Gastrocnemius medialis (tissue), 4 donors: ENCODE data around the gene TAS1R2. TPM values are rescaled to one million over a fixed set of nuclear protein-coding genes. Genes with fewer than 3 reads are reported as not detected.
A peak's percentile ranks its signal among the peaks of the same experiment; 100 is the strongest.

Experiments used
- ATAC-seq, 2 donors: fragments of 150-250 bp; one replicate each; pipeline ENCODE4 v1.9.1; 2016
- DNase-seq, 2 donors: peaks; one replicate each; pipeline ENCODE4 v3.0.0-alpha.2; 2019
- H3K27ac ChIP-seq, 4 donors: fragments of 200-600 bp; sonication (generic); 1 replicate in 1 of 4; 2 replicates in 3 of 4; pipeline ENCODE4 v1.5.1; 2016 to 2018; ENCODE audit warnings: mild to moderate bottlenecking in 2 of 4, moderate library complexity in 1 of 4
- H3K27me3 ChIP-seq, 3 donors: fragments of 200-600 bp; sonication (generic) in 2 of 3; 1 replicate in 1 of 3; 2 replicates in 2 of 3; pipeline versions ENCODE4 v1.5.1 to v1.6.0; 2016 to 2019; ENCODE audit warnings: mild to moderate bottlenecking in 1 of 3, moderate library complexity in 1 of 3
- H3K36me3 ChIP-seq, 2 donors: fragments of 200-600 bp; sonication (generic) in 1 of 2; one replicate each; pipeline ENCODE4 v1.5.1; 2017 to 2018
- H3K4me1 ChIP-seq, 2 donors: fragments of 200-600 bp; sonication (generic) in 1 of 2; one replicate each; pipeline ENCODE4 v1.5.1; 2016 to 2017; ENCODE audit warnings: mild to moderate bottlenecking in 2 of 2
- H3K4me3 ChIP-seq, 4 donors: fragments of 200-600 bp; sonication (generic) in 3 of 4; 1 replicate in 1 of 4; 2 replicates in 3 of 4; pipeline ENCODE4 v1.5.1; 2016 to 2019; ENCODE audit warnings: mild to moderate bottlenecking in 2 of 4
- H3K9me3 ChIP-seq, 3 donors: fragments of 200-600 bp; sonication (generic) in 2 of 3; 1 replicate in 1 of 3; 2 replicates in 2 of 3; pipeline ENCODE4 v1.5.1; 2016 to 2019
- CTCF ChIP-seq, 5 experiments: fragments of 450-650 bp in 3 of 5; fragments of 200-600 bp in 2 of 5; sonication (generic) in 2 of 5; IDR thresholded peaks in 4 of 5; conservative IDR thresholded peaks in 1 of 5; 1 replicate in 4 of 5; 2 replicates in 1 of 5; pipeline ENCODE4 v1.5.1; 2016 to 2019; ENCODE audit warnings: antibody characterized with exemption in 5 of 5, mild to moderate bottlenecking in 3 of 5, moderate library complexity in 3 of 5
- POLR2A ChIP-seq, 2 donors: fragments of 450-650 bp; IDR thresholded peaks; one replicate each; pipeline ENCODE4 v1.6.1; 2017; ENCODE audit warnings: antibody characterized with exemption in 2 of 2, mild to moderate bottlenecking in 2 of 2, moderate library complexity in 2 of 2
- in situ Hi-C, 4 donors: fragments of 200-750 bp; cut with MboI; loops; one replicate each; pipeline versions ENCODE4 v1.15.0 to v1.8.0; 2017; ENCODE audit warnings: low sequenced_read_pairs in 4 of 4
- intact Hi-C: fragments of 100-400 bp; cut with DNase I; formaldehyde crosslinking; loops from one replicate; pipeline ENCODE4 v1.15.1; 2023; ENCODE audit warnings: low total_unique reads
- total RNA-seq, 4 donors: library from RNA; depleted of rRNA; stranded (reverse); fragments of >200 nt; gene quantifications; one replicate each; pipeline versions ENCODE4 v1.1.0 to v1.2.3, GENCODE V29; 2016

The TAS1R2 gene
- total RNA-seq, 4 donors from 2014 or later, result not detected

GRCh38 chr1:18902523-18903290, 43.2 kb upstream of the TAS1R2 start, which contains the start of gene ALDH4A1:
Gene ALDH4A1, minus strand, starts transcription at chr1:18902555. Its CDS starts 32 bp downstream, at chr1:18902523.
- in situ Hi-C loops, result loop anchor here (5.0 to 25.0 kb wide), 4 partner anchors 70 to 335 kb away; no protein-coding TSS in a partner anchor

GRCh38 chr1:18901952-18902522, 42.6 kb upstream of the TAS1R2 start:
- H3K27me3 ChIP-seq, result no peaks in the 10 kb centered on the region
- peak overlapping the region; percentile 89 to 98 (median 94) for H3K27ac ChIP-seq
- ATAC-seq, result peak; percentile 52 to 70
- intact Hi-C loops (loop anchor here (1.0 to 10.0 kb wide), 5 partner anchors 20 to 343 kb away; partner anchors contain the start of gene IFFO2), in situ Hi-C loops (loop anchor here (5.0 to 25.0 kb wide), 4 partner anchors 70 to 335 kb away; no protein-coding TSS in a partner anchor)
- H3K36me3 ChIP-seq, result peaks cover 0 to 6% of the 10 kb centered on the region in 2 donors
- DNase-seq, result peak; percentile 58 to 80
- H3K4me3 ChIP-seq, result peak overlapping the region; percentile 67 to 88 (median 80)
- peaks cover 25 to 29% of the 10 kb centered on the region in 2 donors for H3K4me1 ChIP-seq
- TF ChIP-seq CTCF (IDR thresholded peaks at IDR 0.05 in 4 of 5, conservative IDR thresholded peaks at IDR 0.05 in 1 of 5) (no peak), POLR2A (IDR thresholded peaks at IDR 0.05) (peak; percentile 83 to 88)
- no peaks in the 10 kb centered on the region for H3K9me3 ChIP-seq

More at GRCh38 chr1:18902523-18903290, 43.2 kb upstream of the TAS1R2 start, which contains the start of gene ALDH4A1:
- H3K9me3 ChIP-seq, result no peaks in the 10 kb centered on the region
- no peaks in the 10 kb centered on the region for H3K36me3 ChIP-seq
- H3K4me1 ChIP-seq, result peaks cover 28 to 36% of the 10 kb centered on the region in 2 donors
- H3K27me3 ChIP-seq, result no peaks in the 10 kb centered on the region
- peak within 1 kb of the TSS; percentile 89 to 98 (median 94) for H3K27ac ChIP-seq
- peak within 1 kb of the TSS; percentile 67 to 88 (median 80) for H3K4me3 ChIP-seq
- intact Hi-C loops, result loop anchor here (1.0 to 10.0 kb wide), 5 partner anchors 20 to 342 kb away; partner anchors contain the start of gene IFFO2
- ATAC-seq (peak; percentile 93 to 97), DNase-seq (peak; percentile 98 to 99)
- TF ChIP-seq POLR2A (IDR thresholded peaks at IDR 0.05), result no peak
- peak in 1 of 5 experiments; percentile 12 for TF ChIP-seq CTCF (IDR thresholded peaks at IDR 0.05 in 4 of 5, conservative IDR thresholded peaks at IDR 0.05 in 1 of 5)

GRCh38 chr1:18901147-18901951, 41.9 kb upstream of the TAS1R2 start:
- Histone ChIP-seq H3K36me3 (peaks cover 0 to 7% of the 10 kb centered on the region in 2 donors), H3K27ac (peak overlapping the region; percentile 89 to 98 (median 94)), H3K4me1 (peaks cover 24 to 26% of the 10 kb centered on the region in 2 donors), H3K9me3 (no peaks in the 10 kb centered on the region), H3K4me3 (peak overlapping the region; percentile 67 to 88 (median 80)), H3K27me3 (no peaks in the 10 kb centered on the region)
- intact Hi-C loops (loop anchor here (5.0 to 10.0 kb wide), 3 partner anchors 171 to 343 kb away; no protein-coding TSS in a partner anchor), in situ Hi-C loops (loop anchor here (5.0 to 25.0 kb wide), 4 partner anchors 71 to 336 kb away; no protein-coding TSS in a partner anchor)
- DNase-seq, result no peak
- TF ChIP-seq POLR2A (IDR thresholded peaks at IDR 0.05) (no peak), CTCF (IDR thresholded peaks at IDR 0.05 in 4 of 5, conservative IDR thresholded peaks at IDR 0.05 in 1 of 5) (no peak)
- no peak for ATAC-seq

GRCh38 chr1:18900303-18900841, 40.9 kb upstream of the TAS1R2 start:
- peaks cover 24 to 26% of the 10 kb centered on the region in 2 donors for H3K4me1 ChIP-seq
- ATAC-seq (no peak), DNase-seq (peak in 1 of 2 donors; percentile 49)
- no peaks in the 10 kb centered on the region for H3K9me3 ChIP-seq
- H3K27ac ChIP-seq, result peak overlapping the region; percentile 89 to 98 (median 94)
- no peaks in the 10 kb centered on the region for H3K27me3 ChIP-seq
- TF ChIP-seq CTCF (IDR thresholded peaks at IDR 0.05 in 4 of 5, conservative IDR thresholded peaks at IDR 0.05 in 1 of 5) (no peak), POLR2A (IDR thresholded peaks at IDR 0.05) (no peak)
- intact Hi-C loops, result loop anchor here (5.0 to 10.0 kb wide), 3 partner anchors 172 to 344 kb away; no protein-coding TSS in a partner anchor
- no peak overlapping the region for H3K4me3 ChIP-seq
- in situ Hi-C loops, result loop anchor here (5.0 to 25.0 kb wide), 4 partner anchors 72 to 337 kb away; no protein-coding TSS in a partner anchor
- H3K36me3 ChIP-seq, result peaks cover 0 to 7% of the 10 kb centered on the region in 2 donors
